ENCODE data around the gene CBLIF.
"Not testable (repeated sequence)": the region's sequence is repeated elsewhere in the genome, so short reads cannot be mapped to it uniquely, and the experiment has no call there.

DNA sequence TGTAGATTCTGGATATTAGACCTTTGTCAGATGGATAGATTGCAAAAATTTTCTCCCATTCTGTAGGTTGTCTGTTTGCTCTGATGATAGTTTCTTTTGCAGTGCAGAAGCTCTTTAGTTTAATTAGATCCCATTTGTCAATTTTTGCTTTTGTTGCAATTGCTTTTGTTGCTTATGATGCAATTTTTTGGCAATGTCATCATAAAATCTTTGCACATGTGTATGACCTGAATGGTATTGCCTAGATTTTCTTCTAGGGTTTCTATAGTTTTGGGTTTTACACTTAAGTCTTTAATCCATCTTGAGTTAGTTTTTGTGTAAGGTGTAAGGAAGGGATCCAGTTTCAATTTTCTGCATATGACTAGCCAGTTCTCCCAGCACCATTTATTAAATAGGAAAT lies 41.9 kb upstream of the CBLIF start:
- TF ChIP-seq POLR2A (IDR thresholded peaks at IDR 0.05; ENCODE audit: low read depth); POLR2AphosphoS5 (IDR thresholded peaks at IDR 0.05); EP300 (IDR thresholded peaks at IDR 0.05): not testable (repeated sequence)
- TF ChIP-seq, protein P1, sequence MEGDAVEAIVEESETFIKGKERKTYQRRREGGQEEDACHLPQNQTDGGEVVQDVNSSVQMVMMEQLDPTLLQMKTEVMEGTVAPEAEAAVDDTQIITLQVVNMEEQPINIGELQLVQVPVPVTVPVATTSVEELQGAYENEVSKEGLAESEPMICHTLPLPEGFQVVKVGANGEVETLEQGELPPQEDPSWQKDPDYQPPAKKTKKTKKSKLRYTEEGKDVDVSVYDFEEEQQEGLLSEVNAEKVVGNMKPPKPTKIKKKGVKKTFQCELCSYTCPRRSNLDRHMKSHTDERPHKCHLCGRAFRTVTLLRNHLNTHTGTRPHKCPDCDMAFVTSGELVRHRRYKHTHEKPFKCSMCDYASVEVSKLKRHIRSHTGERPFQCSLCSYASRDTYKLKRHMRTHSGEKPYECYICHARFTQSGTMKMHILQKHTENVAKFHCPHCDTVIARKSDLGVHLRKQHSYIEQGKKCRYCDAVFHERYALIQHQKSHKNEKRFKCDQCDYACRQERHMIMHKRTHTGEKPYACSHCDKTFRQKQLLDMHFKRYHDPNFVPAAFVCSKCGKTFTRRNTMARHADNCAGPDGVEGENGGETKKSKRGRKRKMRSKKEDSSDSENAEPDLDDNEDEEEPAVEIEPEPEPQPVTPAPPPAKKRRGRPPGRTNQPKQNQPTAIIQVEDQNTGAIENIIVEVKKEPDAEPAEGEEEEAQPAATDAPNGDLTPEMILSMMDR (IDR thresholded peaks at IDR 0.05) = not testable (repeated sequence)

Measured in esophagus muscularis mucosa (tissue), 4 donors.